K562 treated with DMSO at 1 percent for 4 hours (cell line): Measurements from ENCODE around the gene RBMY1A1. TPM values are rescaled to one million over a fixed set of nuclear protein-coding genes. Genes with fewer than 3 reads are reported as not detected.

Experiments
- total RNA-seq: library from RNA; unstranded; fragments of 300-600 nt; gene quantifications from 2 replicates; pipeline ENCODE4 v1.2.3, GENCODE V29; 2022; ENCODE audit not compliant: insufficient read depth

RBMY1A1 gene
- not detected in 2 replicates for total RNA-seq

GRCh38 chrY:21534579-21534978 lies at the start of gene RBMY1A1:
TSS of gene RBMY1A1 (plus strand) at chrY:21534879. CDS start at chrY:21536892, 2,013 bp downstream.

DNA sequence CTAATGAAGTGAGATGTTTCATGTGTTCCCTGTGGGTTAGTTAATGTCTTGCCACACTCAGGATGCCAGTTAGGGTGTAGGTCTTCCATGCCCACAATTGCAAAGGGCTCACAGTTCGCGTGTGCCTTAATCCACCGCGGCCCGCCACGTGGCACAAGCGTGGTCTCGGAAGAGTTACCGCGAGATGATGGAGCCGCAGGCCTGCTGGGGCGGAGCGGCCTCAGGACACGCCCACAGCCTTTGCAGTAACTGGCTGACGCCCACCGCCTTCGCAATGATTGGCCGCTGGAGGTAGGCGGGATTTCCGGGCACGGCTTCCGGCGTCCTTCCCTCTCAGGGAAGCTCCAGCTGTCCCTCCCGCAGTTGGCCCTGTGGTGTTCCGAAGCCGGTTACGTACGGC lies 23.6 kb upstream of the RBMY1A1 start, which contains the start of gene RBMY1B:
RBMY1B (plus strand) TSS at position 301 of the 400 bp plus-strand sequence. CDS start 2,013 bp downstream, outside the sequence.

Other genes with a start within 250 kb of the RBMY1A1 start
- gene RBMY1B, start 23.5 kb upstream of the RBMY1A1 start, total RNA-seq = not detected in 2 replicates